Fibroblast of pulmonary artery (primary cell): ENCODE results near the gene PRR33.
A peak's percentile ranks its signal among the peaks of the same experiment; 100 is the strongest.

ENCODE experiments used
- DNase-seq: peaks from one replicate; pipeline ENCODE4 v3.0.0-alpha.2; 2010; ENCODE audit warnings: low read depth
- H3K4me3 ChIP-seq: replicated peaks from 2 replicates; pipeline ENCODE4 v1.5.1; 2011; ENCODE audit warnings: low read depth, mild to moderate bottlenecking, control low read depth, low read length, moderate library complexity
- CTCF ChIP-seq: IDR thresholded peaks from 2 replicates; pipeline ENCODE4 v1.5.1; 2011; ENCODE audit warnings: mild to moderate bottlenecking, control low read depth, low read length, inconsistent platforms; ENCODE audit errors: missing control alignments

Gene PRR33

DNA sequence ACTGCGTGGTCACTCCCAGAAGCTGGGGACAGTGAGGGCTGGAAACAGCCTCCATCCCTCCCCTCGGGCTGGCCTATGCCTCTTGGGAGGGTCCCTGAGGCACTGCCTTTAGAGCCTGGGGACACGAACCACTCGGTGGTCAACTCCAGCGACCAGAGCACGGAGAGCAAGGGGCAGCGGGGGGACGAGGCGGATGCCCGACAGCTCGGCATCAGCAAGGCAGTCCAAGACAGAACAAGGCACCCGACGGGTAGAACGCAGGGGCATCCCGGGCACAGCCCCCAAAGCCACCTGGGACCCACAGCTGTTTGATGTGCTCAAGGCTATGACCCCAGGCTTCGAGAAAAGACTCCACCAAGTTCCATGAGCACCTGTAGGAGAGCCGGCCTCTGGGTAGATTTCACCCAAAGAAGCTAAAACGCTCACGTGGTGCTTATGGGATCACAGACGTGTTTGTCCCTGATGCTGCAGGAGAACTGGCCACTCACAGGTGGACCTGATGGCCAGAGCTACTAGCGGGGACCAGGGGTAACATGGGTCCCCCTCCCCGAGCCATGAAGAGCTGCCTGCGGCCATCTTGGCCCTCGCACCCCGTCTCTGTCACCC is 39.3 kb downstream of the PRR33 start:
- no peak overlapping the region for H3K4me3 ChIP-seq
- DNase-seq, result no peak
- no peak for TF ChIP-seq CTCF

DNA sequence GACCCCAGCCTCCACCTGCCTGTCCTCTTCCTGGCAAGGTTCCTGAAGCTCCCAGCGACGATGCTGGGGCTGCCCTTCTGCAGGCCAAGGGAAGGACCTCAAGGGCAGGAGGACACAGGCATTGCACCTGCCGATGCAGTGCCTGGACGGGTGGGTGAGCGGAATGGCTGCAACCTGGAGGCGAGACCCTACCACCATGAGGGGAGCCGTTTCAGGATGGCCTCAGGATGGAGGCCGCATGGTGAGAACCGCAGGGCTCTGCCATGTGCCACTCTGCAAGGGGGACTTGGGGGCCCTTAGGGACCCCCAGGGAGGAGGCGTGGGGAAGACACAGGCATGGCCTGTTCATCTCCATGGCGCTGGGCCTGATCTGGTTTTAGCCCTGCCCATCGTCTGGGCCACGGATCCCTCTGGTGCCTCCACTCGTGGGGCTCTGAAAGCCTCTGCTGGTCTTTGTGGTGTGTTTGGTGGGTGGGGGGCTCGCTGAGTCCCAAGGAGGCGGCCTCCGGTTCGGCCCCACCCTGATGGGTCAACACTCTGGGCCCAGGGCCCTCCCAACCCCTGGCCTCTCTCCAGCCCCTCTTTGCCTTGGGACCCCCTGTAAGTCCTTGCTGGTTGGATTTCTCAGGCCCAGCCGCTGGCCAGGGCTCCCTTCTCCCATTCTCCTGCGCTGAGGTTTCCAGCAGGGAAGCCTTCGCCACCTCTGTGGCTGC is 40.1 kb downstream of the PRR33 start:
- TF ChIP-seq CTCF, result no peak
- no peak overlapping the region for H3K4me3 ChIP-seq
- DNase-seq, result no peak

DNA sequence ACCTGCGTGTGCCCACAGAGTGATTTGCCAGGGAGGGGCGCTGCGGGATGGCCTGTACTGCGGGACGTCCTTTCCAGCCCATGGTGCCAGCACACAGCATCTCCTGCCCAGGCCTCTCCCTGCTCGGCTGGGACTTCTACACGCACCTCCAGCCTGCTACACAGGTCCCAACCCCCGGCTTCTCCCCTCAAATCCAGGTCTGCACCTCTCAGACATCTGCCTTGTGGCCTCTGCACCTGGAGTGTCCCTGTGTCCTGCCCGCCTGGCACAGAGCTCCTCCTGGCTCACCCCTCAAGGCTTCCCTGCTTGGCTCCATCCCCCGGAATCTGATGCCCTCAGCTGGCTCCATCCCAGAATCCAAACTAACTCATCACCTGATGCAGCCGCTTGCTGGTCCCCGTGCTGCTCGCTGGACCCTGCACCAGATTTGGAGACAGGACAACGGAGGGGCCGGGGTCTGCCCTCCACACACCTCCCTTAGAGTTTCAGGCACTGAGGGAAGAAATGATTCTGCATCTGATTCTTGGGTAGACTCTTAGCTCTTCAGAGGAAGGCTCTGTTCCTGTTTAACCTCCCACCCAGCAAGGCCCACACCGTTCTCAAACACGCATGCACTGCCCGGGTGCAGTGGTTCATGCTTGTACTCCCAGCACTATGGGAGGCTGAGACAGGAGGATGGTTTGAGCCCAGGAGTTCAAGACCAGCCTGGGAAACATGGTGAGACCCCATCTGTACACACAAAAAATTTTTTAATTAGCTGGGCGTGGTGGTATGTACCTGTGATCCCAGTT is 42.9 kb downstream of the PRR33 start:
- H3K4me3 ChIP-seq, result no peak overlapping the region
- no peak for DNase-seq
- TF ChIP-seq CTCF, result no peak

- DNase-seq, result peak; percentile 14
- no peak overlapping the region for H3K4me3 ChIP-seq
- no peak for TF ChIP-seq CTCF
These were observed 43.6 kb downstream of the PRR33 start for GRCh38 chr11:1847926-1848639.

DNA sequence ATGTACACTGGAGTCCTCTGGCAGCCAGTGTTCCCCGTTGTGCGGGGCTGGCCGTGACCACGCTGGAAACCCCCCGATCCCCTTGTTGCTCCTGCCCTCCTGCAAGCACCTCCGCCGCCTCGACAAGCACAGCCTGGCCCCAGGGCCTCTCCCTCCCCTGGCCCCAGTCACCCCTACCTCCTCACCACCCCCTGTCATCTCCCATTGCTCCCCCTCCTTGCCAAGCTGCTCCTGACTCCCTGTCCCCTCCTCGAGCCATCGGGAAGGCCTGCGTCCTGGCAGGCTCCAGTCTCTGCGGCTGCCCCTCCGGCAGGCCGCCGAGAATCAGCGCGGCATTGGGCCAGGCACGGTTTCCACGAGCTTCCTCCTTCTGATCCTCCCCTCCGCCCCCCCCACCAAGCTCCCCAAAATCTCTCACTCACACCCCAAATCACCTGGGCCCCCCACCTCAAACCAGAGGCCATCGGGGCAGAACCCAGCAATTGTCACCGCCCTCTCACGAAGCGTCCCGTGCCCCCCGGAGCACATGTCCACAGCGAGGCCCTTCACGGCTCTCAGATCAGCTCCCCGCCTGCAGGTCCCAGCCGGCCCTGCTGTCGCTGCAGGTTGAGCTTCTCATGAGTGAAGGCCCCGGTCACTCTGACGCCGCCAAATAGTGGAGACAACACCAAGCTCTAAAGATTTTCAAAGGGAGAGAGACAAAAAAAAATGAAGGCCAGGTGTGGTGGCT is 44.5 kb downstream of the PRR33 start:
- DNase-seq, result no peak

More for the DNA sequence above, 44.5 kb downstream of the PRR33 start:
- no peak for TF ChIP-seq CTCF
- H3K4me3 ChIP-seq, result no peak overlapping the region
